Progenitor cell of endocrine pancreas (in vitro differentiated cells): ENCODE measurements around the gene CSKMT. TPM values are rescaled to one million over a fixed set of nuclear protein-coding genes. Genes with fewer than 3 reads are reported as not detected.
"Not testable (repeated sequence)": the region's sequence is repeated elsewhere in the genome, so short reads cannot be mapped to it uniquely, and the experiment has no call there.

Experiments
- DNase-seq: peaks from one replicate; pipeline ENCODE4 v3.0.0; 2021; ENCODE audit warnings: low spot score; ENCODE audit not compliant: unreplicated experiment
- H3K27ac Mint-ChIP-seq: 2 replicates; pipeline ENCODE4 v1.8.0; 2021; ENCODE audit warnings: mild to moderate bottlenecking, moderate library complexity, mixed read lengths
- H3K27me3 Mint-ChIP-seq: 2 replicates; pipeline ENCODE4 v1.8.0; 2021; ENCODE audit warnings: mixed read lengths
- H3K36me3 Mint-ChIP-seq: 2 replicates; pipeline ENCODE4 v1.8.0; 2022; ENCODE audit warnings: mixed read lengths; ENCODE audit not compliant: insufficient read depth
- H3K4me1 Mint-ChIP-seq: 2 replicates; pipeline ENCODE4 v1.8.0; 2021; ENCODE audit warnings: low read depth, mixed read lengths
- H3K4me3 Mint-ChIP-seq: 2 replicates; pipeline ENCODE4 v1.8.0; 2021; ENCODE audit warnings: low read depth, mild to moderate bottlenecking, moderate library complexity, mixed read lengths
- H3K9me3 Mint-ChIP-seq: 2 replicates; pipeline ENCODE4 v1.8.0; 2021; ENCODE audit warnings: low read depth, mixed read lengths
- long read RNA-seq: library from polyadenylated mRNA; unstranded; transcript quantifications from one replicate; pipeline ENCODE4 v2.0.0, GENCODE V29; 2020
- total RNA-seq: library from RNA; stranded (reverse); gene quantifications from 2 replicates; pipeline ENCODE4 v1.2.1, GENCODE V29; 2021
- TF ChIP-seq, protein P1 (sequence below): fragments of 200-600 bp; sonication (generic); IDR thresholded peaks from one replicate; pipeline ENCODE4 v1.5.0; 2021; ENCODE audit warnings: antibody characterized with exemption, mild to moderate bottlenecking; ENCODE audit not compliant: unreplicated experiment

The CSKMT gene, protein sequence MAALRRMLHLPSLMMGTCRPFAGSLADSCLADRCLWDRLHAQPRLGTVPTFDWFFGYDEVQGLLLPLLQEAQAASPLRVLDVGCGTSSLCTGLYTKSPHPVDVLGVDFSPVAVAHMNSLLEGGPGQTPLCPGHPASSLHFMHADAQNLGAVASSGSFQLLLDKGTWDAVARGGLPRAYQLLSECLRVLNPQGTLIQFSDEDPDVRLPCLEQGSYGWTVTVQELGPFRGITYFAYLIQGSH
- 12.2 and 18.0 TPM in 2 replicates for total RNA-seq
- long read RNA-seq, partial matches to known transcripts, result 2 of 10 reads
- long read RNA-seq, other reads (novel, unspliced or antisense), result 2 of 10 reads

- Mint-ChIP-seq H3K27ac (peak within 1 kb of the TSS; percentile 98), H3K4me3 (peak within 1 kb of the TSS; percentile 88), H3K9me3 (no peaks in the 10 kb centered on the region), H3K36me3 (peaks cover 5% of the 10 kb centered on the region), H3K27me3 (no peaks in the 10 kb centered on the region), H3K4me1 (peaks cover 11% of the 10 kb centered on the region)
- DNase-seq, result peak; percentile 96
- TF ChIP-seq, protein P1, sequence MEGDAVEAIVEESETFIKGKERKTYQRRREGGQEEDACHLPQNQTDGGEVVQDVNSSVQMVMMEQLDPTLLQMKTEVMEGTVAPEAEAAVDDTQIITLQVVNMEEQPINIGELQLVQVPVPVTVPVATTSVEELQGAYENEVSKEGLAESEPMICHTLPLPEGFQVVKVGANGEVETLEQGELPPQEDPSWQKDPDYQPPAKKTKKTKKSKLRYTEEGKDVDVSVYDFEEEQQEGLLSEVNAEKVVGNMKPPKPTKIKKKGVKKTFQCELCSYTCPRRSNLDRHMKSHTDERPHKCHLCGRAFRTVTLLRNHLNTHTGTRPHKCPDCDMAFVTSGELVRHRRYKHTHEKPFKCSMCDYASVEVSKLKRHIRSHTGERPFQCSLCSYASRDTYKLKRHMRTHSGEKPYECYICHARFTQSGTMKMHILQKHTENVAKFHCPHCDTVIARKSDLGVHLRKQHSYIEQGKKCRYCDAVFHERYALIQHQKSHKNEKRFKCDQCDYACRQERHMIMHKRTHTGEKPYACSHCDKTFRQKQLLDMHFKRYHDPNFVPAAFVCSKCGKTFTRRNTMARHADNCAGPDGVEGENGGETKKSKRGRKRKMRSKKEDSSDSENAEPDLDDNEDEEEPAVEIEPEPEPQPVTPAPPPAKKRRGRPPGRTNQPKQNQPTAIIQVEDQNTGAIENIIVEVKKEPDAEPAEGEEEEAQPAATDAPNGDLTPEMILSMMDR, result no peak
These were observed at the start of gene CSKMT, which contains the start of gene C11orf98 for GRCh38 chr11:62665075-62665598. Gene CSKMT, plus strand, starts transcription at chr11:62665312. Its CDS starts 568 bp downstream, at chr11:62665880. Gene C11orf98, minus strand, starts transcription at chr11:62665210. Its CDS starts 41 bp downstream, at chr11:62665169.

DNA sequence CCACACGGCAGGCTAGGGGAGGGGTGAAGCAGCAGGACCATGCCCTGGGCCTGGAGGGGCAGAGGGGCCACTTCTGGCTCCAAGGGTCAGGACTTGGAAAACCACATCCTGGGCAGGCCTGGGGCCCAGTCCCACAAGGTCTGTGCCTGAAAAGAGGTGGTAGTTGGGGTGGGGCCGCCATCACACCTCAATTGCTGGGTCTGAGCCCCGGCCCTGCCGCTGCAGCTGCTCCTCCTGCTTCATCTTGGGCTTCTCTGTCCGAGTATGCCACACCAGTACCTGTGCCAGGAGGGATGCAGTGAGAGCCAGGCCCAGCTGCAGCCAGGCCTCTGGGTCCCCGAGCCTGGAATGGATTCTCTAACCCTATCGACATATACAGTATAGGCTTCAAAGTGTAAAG is 49.6 kb upstream of the CSKMT start:
- no peak overlapping the region for H3K27ac Mint-ChIP-seq
- H3K36me3 Mint-ChIP-seq, result no peaks in the 10 kb centered on the region
- no peak overlapping the region for H3K4me3 Mint-ChIP-seq
- no peaks in the 10 kb centered on the region for H3K27me3 Mint-ChIP-seq
- TF ChIP-seq, protein P1, result no peak
- DNase-seq, result no peak
- H3K9me3 Mint-ChIP-seq, result no peaks in the 10 kb centered on the region
- peaks cover 5% of the 10 kb centered on the region for H3K4me1 Mint-ChIP-seq

DNA sequence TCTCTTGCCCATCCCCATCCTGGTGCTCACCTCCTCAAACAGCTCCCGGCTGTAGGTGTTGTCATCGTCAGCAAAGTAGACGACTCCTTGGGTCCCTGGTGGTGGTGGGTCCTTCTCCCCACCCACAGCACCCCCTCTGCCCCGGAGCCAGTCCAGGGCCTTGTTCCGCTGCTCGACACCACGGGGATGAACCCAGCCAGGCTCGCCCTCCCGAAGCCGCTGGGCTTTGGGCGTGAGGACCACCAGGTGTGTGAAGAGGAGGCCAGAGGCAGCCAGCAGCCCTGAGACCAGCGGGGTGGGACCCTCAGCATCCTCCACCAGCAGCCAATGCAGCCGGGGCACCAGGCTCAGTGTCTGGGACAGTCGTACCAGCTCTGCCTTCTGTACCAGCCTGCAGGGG is 48.2 kb upstream of the CSKMT start:
- H3K36me3 Mint-ChIP-seq, H3K4me3 Mint-ChIP-seq: not testable (repeated sequence)
- H3K4me1 Mint-ChIP-seq, result peaks cover 10% of the 10 kb centered on the region

GRCh38 chr11:62621027-62621566 is 44.0 kb upstream of the CSKMT start:
- Mint-ChIP-seq H3K9me3 (no peaks in the 10 kb centered on the region), H3K4me3 (peak overlapping the region; percentile 93), H3K27me3 (no peaks in the 10 kb centered on the region), H3K36me3 (peaks cover 6% of the 10 kb centered on the region), H3K4me1 (peaks cover 13% of the 10 kb centered on the region), H3K27ac (peak overlapping the region; percentile 94)
- TF ChIP-seq, protein P1, result no peak
- no peak for DNase-seq

More for the DNA sequence above, 48.2 kb upstream of the CSKMT start:
- not testable (repeated sequence) for H3K27me3 Mint-ChIP-seq, DNase-seq, H3K9me3 Mint-ChIP-seq, H3K27ac Mint-ChIP-seq

GRCh38 chr11:62621567-62622470 is 43.3 kb upstream of the CSKMT start, which contains the start of gene B3GAT3:
Gene B3GAT3, minus strand, starts transcription at chr11:62621986. Its CDS starts 39 bp downstream, at chr11:62621947.
- Mint-ChIP-seq H3K27ac (peak within 1 kb of the TSS; percentile 98), H3K36me3 (peaks cover 8% of the 10 kb centered on the region), H3K4me3 (peak within 1 kb of the TSS; percentile 93), H3K4me1 (peaks cover 13% of the 10 kb centered on the region), H3K9me3 (no peaks in the 10 kb centered on the region), H3K27me3 (no peaks in the 10 kb centered on the region)
- DNase-seq, result peak; percentile 97
- TF ChIP-seq, protein P1, result peak; percentile 11
